ENCODE results near the gene RHOU.

The RHOU gene

GRCh38 chr1:228739826-228740225 is 4.5 kb downstream of the RHOU start:
- DNase-seq = no peak

GRCh38 chr1:228740543-228741317 is 5.5 kb downstream of the RHOU start:
- DNase-seq = no peak

- no peak for DNase-seq
Observed at GRCh38 chr1:228742281-228742860, 7.1 kb downstream of the RHOU start.

DNA sequence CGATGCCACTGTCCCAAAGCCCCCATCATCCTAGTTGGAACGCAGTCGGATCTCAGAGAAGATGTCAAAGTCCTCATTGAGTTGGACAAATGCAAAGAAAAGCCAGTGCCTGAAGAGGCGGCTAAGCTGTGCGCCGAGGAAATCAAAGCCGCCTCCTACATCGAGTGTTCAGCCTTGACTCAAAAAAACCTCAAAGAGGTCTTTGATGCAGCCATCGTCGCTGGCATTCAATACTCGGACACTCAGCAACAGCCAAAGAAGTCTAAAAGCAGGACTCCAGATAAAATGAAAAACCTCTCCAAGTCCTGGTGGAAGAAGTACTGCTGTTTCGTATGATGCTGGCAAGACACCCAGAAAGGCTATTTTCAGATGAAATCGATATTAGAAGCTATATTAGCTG is 8.1 kb downstream of the RHOU start:
- DNase-seq = no peak

- DNase-seq = no peak
Observed at GRCh38 chr1:228744356-228744755, 9.1 kb downstream of the RHOU start.

DNA sequence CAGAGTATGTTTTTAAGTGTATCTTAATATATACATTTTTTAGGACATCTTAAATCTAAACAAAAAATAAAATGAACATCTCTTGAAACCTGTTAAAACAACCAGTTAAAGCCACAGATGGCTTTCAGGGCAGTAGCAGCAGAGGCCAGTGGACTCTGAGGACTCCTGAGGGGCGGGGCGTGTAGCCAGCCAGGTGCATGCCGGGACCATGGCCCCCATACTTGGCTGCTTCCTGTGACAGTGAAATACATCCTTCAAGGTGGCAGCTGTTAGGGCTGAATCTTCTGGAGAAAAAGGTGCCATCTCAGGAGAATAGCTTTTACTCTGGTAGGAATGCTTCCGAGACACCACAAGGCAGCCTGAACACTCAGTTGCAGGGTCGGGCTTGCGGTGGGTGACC is 9.6 kb downstream of the RHOU start:
- no peak for DNase-seq

DNA sequence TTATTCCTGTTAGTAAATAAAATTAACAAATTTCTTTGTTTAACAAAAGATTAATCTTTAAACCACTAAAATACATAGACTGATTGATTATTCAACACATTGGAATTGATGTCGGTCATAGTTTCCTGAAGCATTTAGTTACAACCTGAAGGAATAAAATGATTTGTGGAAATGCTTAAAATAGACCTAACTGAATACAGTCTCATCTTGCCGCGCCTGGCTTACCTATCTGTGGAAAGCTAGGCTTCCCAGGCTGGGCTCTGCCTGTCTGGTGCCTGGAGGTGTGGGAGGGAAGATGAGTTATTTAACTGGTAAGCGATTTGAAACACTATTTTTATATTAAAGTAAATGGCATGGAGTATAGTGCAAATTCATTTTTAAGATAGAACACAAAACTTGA is 10.2 kb downstream of the RHOU start:
- no peak for DNase-seq

DNA sequence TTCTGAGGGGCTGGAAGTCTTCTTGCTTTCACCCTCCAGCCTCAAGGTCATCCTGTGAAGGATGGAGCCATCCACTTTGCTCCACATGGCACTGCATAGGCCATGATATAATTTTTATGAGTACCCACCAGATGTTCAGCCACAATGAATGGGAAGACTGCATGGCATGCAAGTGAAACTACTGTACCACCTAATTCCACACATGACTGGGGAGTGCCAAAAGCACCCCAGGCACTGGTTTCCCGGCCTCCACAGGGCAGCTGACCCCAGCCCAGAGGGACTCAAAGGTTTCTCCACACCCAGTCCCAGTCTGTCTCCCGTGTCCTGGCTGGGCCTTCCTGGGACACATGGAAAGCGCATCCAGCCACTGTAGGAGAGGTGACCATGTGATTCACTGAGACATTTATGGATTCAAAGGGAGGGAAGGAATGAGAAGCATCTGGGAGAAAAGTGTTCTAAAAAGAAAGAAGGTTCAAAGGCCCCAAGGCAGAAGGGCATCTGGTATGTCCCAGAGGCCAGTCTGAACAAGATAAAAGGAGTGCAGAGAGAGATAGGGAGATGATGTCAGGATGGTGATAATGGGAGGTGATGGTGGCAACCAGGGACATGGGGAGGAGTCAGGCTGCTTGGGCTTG is 12.1 kb downstream of the RHOU start:
- DNase-seq = no peak

DNA sequence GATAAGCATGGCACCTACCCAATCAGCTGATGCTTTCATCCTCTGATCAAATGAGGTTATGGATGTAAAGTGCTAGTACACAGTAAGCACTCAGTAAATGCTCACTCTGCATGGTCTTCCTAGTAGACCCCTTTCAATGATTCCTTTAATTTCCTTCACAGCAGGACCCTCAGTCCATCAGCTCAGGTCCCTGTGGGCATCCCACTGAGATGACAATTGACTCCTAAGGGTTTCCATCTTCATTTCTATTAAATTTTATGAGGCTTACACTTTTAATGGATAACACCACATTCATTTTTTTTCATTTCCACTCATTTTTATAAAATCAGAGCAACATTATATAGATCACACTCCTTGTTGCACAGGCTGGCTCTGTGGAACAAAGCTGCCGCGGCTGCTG is 12.8 kb downstream of the RHOU start:
- DNase-seq = no peak

- DNase-seq = no peak
Observed at GRCh38 chr1:228748431-228748830, 13.2 kb downstream of the RHOU start.

- no peak for DNase-seq
Observed at GRCh38 chr1:228749765-228750164, 14.5 kb downstream of the RHOU start.

DNA sequence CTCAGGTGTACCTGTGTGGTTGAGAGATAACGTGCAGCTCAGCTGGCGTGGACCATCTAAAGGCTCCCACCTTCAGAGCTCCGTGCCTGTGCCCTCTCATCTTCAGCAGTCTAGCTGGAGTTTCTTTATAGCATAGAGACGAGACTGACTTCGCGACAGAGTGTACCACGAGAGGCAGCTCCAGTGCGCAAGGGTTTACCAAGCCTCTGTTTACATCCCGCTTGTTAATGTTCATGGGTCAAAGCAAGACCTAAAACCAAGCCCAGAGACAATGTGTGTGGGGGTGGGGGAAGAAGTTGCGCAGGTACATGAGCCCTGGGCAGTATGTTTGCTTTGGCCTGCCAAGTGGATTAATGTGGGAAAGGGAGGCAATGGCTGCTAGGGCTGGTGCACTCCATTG is 15.6 kb downstream of the RHOU start:
- no peak for DNase-seq

DNA sequence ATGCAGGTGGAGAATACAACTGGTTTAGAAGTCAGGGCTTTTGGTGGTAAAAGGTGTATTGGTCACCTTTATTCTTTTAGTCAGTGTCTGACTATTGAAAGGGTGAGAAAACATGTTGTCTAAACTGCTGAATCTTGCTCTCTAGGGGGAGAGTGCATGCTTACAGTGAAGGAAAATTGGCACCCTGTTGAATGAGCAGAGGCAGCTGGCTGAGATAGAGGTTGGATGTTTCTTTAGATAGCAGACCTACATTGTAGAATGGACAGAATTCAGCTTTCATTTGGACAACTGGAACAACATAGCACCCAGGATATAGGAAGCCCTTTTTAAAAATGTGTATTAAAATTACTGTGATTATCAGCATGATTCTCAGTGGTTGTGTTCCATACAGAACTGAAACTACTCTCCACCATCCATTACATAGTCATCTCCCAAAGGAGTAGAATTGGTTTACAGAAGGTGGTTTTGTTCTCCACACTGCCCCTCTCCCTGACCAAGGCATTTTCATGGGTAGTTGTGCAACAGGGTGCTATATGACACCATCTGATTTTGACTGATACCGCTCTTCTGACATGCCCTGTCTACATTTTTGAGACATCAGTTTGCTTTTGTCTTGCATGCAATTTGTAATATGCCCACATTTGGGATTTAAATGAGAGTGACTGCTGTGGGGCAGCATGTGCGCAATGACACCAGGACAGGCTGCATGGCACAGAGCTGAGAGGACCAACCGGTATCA is 16.2 kb downstream of the RHOU start:
- no peak for DNase-seq

GRCh38 chr1:228752258-228752657 is 17.0 kb downstream of the RHOU start:
- DNase-seq = no peak

DNA sequence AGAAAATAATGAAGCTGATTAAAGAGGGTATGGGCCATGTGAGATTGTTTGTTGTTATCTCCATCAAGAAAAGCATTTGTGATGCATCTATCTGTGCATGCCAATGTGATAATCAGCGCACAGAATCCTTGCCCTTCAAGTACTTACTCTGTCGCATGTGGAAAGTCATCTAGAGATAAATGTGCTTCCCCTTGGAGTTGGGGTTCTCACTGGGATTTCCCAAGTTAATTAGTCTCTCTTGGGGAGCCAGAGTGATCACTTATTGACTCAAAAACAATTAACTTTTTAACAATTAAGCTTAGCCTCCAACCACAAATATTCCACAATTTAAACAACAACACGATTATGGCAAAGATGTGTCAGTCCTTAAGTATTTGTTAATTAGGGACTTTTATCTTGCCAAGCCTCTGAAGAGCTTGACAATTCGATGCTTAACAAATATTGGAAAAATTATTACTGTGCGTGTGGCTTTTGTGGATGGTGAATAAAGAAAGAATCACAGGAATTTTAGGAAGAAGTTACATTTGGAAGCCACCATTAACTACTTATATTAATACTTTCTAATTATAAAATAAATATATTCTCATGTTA is 17.5 kb downstream of the RHOU start:
- DNase-seq = no peak

- no peak for DNase-seq
Observed at GRCh38 chr1:228753287-228753686, 18.0 kb downstream of the RHOU start.

GRCh38 chr1:228753786-228754360 is 18.6 kb downstream of the RHOU start:
- DNase-seq = no peak

- DNase-seq = no peak
Observed at GRCh38 chr1:228754646-228755268, 19.5 kb downstream of the RHOU start.

GRCh38 chr1:228755800-228756199 is 20.5 kb downstream of the RHOU start:
- no peak for DNase-seq

DNA sequence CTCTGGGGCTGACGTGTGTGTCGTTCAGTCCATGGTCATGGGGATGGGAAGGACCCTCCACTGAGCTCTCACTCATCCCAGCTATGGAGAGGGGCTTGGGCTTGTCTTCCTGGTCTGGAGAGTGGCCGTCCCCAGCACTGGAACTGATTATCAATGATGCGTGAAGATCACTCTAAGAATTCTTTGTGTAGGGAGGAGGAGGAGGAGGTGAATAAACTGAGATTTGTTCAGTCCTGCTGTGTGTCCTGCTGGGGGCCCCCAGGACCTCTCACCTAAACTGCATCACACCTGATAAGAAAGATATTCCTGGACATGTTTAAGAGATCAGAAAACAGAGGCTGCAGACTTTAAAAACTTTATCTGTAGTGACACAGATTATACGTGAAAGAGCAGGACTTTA is 21.2 kb downstream of the RHOU start:
- no peak for DNase-seq

DNA sequence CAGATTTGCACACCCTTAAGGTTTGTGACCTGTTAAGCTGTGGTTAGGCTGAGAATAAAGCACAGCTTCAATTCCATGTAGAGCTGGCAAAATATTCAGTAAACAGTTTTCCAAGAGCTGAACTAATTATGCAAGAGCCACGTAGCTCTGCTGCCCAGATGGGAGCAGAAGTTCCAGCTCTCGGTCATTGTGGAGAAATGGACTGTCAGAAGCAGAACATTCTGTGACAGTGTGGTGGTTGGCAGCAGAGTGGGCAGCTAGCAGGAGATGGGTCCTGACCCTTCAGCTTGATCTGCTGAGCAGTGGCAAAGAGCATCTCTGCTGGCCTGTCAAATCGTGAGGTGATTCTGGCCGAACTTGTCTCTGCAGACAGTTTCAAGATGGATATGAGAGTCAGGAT is 23.2 kb downstream of the RHOU start:
- no peak for DNase-seq

- no peak for DNase-seq
Observed at GRCh38 chr1:228760979-228761378, 25.7 kb downstream of the RHOU start.
